HG03103 (cell line): ENCODE measurements around the gene ZBED1.
"Not testable (repeated sequence)": the region's sequence is repeated elsewhere in the genome, so short reads cannot be mapped to it uniquely, and the experiment has no call there.

Experiments used
- ATAC-seq: cut with Tn5 transposase; IDR thresholded peaks from one replicate; pipeline ENCODE4 v1.9.1; 2021; ENCODE audit warnings: low read depth; ENCODE audit not compliant: unreplicated experiment

ZBED1 gene

GRCh38 chrX:2477313-2477712, 23.5 kb downstream of the ZBED1 start:
- ATAC-seq: not testable (repeated sequence)

- ATAC-seq: no peak
Observed at GRCh38 chrX:2474963-2475726, 25.6 kb downstream of the ZBED1 start.

- ATAC-seq: no peak
Observed at GRCh38 chrX:2474280-2474962, 26.4 kb downstream of the ZBED1 start.

GRCh38 chrX:2473064-2473463, 27.7 kb downstream of the ZBED1 start:
- not testable (repeated sequence) for ATAC-seq

GRCh38 chrX:2471641-2472040, 29.1 kb downstream of the ZBED1 start:
- ATAC-seq: no peak

- ATAC-seq: not testable (repeated sequence)
Observed at GRCh38 chrX:2471126-2471525, 29.6 kb downstream of the ZBED1 start.

- not testable (repeated sequence) for ATAC-seq
Observed at GRCh38 chrX:2469852-2470251, 30.9 kb downstream of the ZBED1 start.

- no peak for ATAC-seq
Observed at GRCh38 chrX:2469196-2469685, 31.5 kb downstream of the ZBED1 start.

- ATAC-seq: no peak
Observed at GRCh38 chrX:2468261-2469195, 32.2 kb downstream of the ZBED1 start.

- ATAC-seq: no peak
Observed at GRCh38 chrX:2466876-2467656, 33.7 kb downstream of the ZBED1 start.

GRCh38 chrX:2464677-2465166, 36.1 kb downstream of the ZBED1 start:
- no peak for ATAC-seq

- ATAC-seq: no peak
Observed at GRCh38 chrX:2463973-2464676, 36.7 kb downstream of the ZBED1 start.

- ATAC-seq: not testable (repeated sequence)
Observed at GRCh38 chrX:2463481-2463880, 37.3 kb downstream of the ZBED1 start.

GRCh38 chrX:2462780-2463179, 38.0 kb downstream of the ZBED1 start:
- no peak for ATAC-seq

GRCh38 chrX:2462074-2462473, 38.7 kb downstream of the ZBED1 start:
- ATAC-seq: no peak

GRCh38 chrX:2461711-2462016, 39.1 kb downstream of the ZBED1 start:
- no peak for ATAC-seq

GRCh38 chrX:2460821-2461710, 39.7 kb downstream of the ZBED1 start:
- not testable (repeated sequence) for ATAC-seq

GRCh38 chrX:2460048-2460447, 40.7 kb downstream of the ZBED1 start:
- ATAC-seq: not testable (repeated sequence)
